Right atrium auricular region (tissue), 2 donors: Measurements from ENCODE around the gene ATP13A2. TPM values are rescaled to one million over a fixed set of nuclear protein-coding genes. Genes with fewer than 3 reads are reported as not detected.
"Not testable (repeated sequence)": the region's sequence is repeated elsewhere in the genome, so short reads cannot be mapped to it uniquely, and the experiment has no call there.

Source experiments
- DNase-seq: peaks from one replicate; pipeline ENCODE4 v3.0.0-alpha.2; 2019; ENCODE audit warnings: low spot score
- H3K27ac ChIP-seq, 2 donors: fragments of 200-600 bp; sonication (generic); 1 replicate in 1 of 2; 2 replicates in 1 of 2; pipeline ENCODE4 v1.5.1; 2016 to 2019
- H3K27me3 ChIP-seq, 2 donors: fragments of 200-600 bp; sonication (generic); one replicate each; pipeline versions ENCODE4 v1.5.1 to v1.6.0; 2017 to 2019
- H3K36me3 ChIP-seq: fragments of 200-600 bp; sonication (generic); one replicate; pipeline ENCODE4 v1.5.1; 2016
- H3K4me1 ChIP-seq, 2 donors: fragments of 200-600 bp; sonication (generic); one replicate each; pipeline versions ENCODE4 v1.5.1 to v1.6.0; 2017 to 2019
- H3K4me3 ChIP-seq, 2 donors: fragments of 200-600 bp; sonication (generic); 1 replicate in 1 of 2; 2 replicates in 1 of 2; pipeline ENCODE4 v1.5.1; 2017 to 2019; ENCODE audit warnings: mild to moderate bottlenecking in 1 of 2, moderate library complexity in 1 of 2
- H3K9me3 ChIP-seq, 2 donors: fragments of 200-600 bp; sonication (generic); one replicate each; pipeline ENCODE4 v1.5.1; 2019
- total RNA-seq, 2 donors: library from RNA; depleted of rRNA; stranded (reverse); fragments of >200 nt; gene quantifications; one replicate each; pipeline ENCODE4 v1.1.0, GENCODE V29; 2016
- TF ChIP-seq, protein P1 (sequence below), 2 donors: fragments of 200-600 bp; sonication (generic); IDR thresholded peaks; one replicate each; pipeline ENCODE4 v1.5.1; 2019; ENCODE audit warnings: antibody characterized with exemption in 2 of 2

The ATP13A2 gene
- total RNA-seq, 2 donors from 2014 or later = 13.6 to 24.2 TPM

- Histone ChIP-seq H3K4me3 (no peak overlapping the region), H3K27me3 (no peaks in the 10 kb centered on the region), H3K9me3 (no peaks in the 10 kb centered on the region), H3K27ac (no peak overlapping the region), H3K36me3 (no peaks in the 10 kb centered on the region), H3K4me1 (peaks cover 0 to 9% of the 10 kb centered on the region in 2 donors)
- no peak for DNase-seq
- TF ChIP-seq, protein P1, sequence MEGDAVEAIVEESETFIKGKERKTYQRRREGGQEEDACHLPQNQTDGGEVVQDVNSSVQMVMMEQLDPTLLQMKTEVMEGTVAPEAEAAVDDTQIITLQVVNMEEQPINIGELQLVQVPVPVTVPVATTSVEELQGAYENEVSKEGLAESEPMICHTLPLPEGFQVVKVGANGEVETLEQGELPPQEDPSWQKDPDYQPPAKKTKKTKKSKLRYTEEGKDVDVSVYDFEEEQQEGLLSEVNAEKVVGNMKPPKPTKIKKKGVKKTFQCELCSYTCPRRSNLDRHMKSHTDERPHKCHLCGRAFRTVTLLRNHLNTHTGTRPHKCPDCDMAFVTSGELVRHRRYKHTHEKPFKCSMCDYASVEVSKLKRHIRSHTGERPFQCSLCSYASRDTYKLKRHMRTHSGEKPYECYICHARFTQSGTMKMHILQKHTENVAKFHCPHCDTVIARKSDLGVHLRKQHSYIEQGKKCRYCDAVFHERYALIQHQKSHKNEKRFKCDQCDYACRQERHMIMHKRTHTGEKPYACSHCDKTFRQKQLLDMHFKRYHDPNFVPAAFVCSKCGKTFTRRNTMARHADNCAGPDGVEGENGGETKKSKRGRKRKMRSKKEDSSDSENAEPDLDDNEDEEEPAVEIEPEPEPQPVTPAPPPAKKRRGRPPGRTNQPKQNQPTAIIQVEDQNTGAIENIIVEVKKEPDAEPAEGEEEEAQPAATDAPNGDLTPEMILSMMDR (IDR thresholded peaks at IDR 0.05) = no peak
Observed at GRCh38 chr1:16958475-16958874, 53.3 kb downstream of the ATP13A2 start.

DNA sequence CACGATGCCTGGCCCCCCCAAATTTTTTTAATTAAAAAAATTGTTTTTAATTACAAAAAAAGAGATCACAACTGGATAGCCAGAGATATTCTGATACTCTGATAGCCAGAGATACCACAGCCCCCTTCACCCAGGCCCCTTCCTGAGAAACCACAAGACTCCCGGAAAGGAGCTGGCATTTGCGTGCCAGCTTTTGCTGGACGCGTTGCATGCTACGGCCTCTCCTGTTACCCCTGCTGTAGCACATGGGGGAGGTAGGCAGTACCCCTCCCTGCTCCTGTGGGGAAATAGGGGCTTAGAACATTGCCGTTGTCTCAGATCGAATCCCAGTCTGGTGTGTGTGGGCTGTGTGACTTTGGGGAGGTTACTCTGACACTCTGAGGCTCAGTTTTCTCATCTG, 54.0 kb downstream of the ATP13A2 start:
- Histone ChIP-seq H3K27ac (no peak overlapping the region), H3K4me3 (no peak overlapping the region), H3K9me3 (no peaks in the 10 kb centered on the region), H3K36me3 (no peaks in the 10 kb centered on the region), H3K27me3 (no peaks in the 10 kb centered on the region), H3K4me1 (peaks cover 0 to 9% of the 10 kb centered on the region in 2 donors)
- DNase-seq = no peak
- TF ChIP-seq, protein P1 (IDR thresholded peaks at IDR 0.05) = no peak

- Histone ChIP-seq H3K36me3 (no peaks in the 10 kb centered on the region), H3K4me1 (peaks cover 0 to 9% of the 10 kb centered on the region in 2 donors), H3K27ac (no peak overlapping the region), H3K9me3 (no peaks in the 10 kb centered on the region), H3K27me3 (no peaks in the 10 kb centered on the region), H3K4me3 (no peak overlapping the region)
- no peak for DNase-seq
- TF ChIP-seq, protein P1 (IDR thresholded peaks at IDR 0.05) = no peak
Observed at GRCh38 chr1:16956775-16957174, 55.0 kb downstream of the ATP13A2 start.

DNA sequence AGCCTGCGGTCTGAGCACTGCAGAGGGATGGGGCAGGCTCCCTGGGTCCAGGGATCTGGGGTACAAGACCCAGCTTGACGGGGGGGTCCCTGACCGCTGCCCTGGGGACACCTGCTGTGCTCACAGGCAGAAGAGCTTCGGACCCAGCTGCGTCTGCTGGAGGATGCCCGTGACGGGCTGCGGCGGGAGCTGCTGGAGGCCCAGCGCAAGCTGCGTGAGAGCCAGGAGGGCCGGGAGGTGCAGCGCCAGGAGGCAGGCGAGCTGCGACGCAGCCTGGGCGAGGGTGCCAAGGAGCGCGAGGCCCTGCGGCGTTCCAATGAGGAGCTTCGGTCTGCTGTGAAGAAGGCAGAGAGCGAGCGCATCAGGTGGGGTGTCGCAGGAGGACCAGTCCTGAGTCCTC, 56.5 kb downstream of the ATP13A2 start:
- H3K4me3 ChIP-seq = no peak overlapping the region

GRCh38 chr1:16954579-16954978, 57.1 kb downstream of the ATP13A2 start:
- no peak for DNase-seq
- TF ChIP-seq, protein P1 (IDR thresholded peaks at IDR 0.05) = no peak
- H3K27me3 ChIP-seq = no peaks in the 10 kb centered on the region
- H3K36me3 ChIP-seq = no peaks in the 10 kb centered on the region
- H3K4me1 ChIP-seq = no peaks in the 10 kb centered on the region
- no peaks in the 10 kb centered on the region for H3K9me3 ChIP-seq
- H3K27ac ChIP-seq = no peak overlapping the region
- H3K4me3 ChIP-seq = no peak overlapping the region

More for the DNA sequence above, 56.5 kb downstream of the ATP13A2 start:
- Histone ChIP-seq H3K27ac (no peak overlapping the region), H3K9me3 (no peaks in the 10 kb centered on the region), H3K27me3 (no peaks in the 10 kb centered on the region), H3K4me1 (no peaks in the 10 kb centered on the region), H3K36me3 (no peaks in the 10 kb centered on the region)
- TF ChIP-seq, protein P1 (IDR thresholded peaks at IDR 0.05) = no peak
- no peak for DNase-seq

- H3K4me3 ChIP-seq, H3K36me3 ChIP-seq, H3K27me3 ChIP-seq, H3K27ac ChIP-seq, H3K9me3 ChIP-seq, H3K4me1 ChIP-seq, DNase-seq: not testable (repeated sequence)
Observed at GRCh38 chr1:16952376-16952775, 59.4 kb downstream of the ATP13A2 start.

- not testable (repeated sequence) for H3K27me3 ChIP-seq, H3K9me3 ChIP-seq, H3K36me3 ChIP-seq, H3K4me3 ChIP-seq, H3K4me1 ChIP-seq, H3K27ac ChIP-seq, DNase-seq
Observed at GRCh38 chr1:16949026-16949425, 62.7 kb downstream of the ATP13A2 start.

GRCh38 chr1:16948282-16948891, 63.3 kb downstream of the ATP13A2 start:
- DNase-seq, H3K27me3 ChIP-seq, H3K36me3 ChIP-seq: not testable (repeated sequence)

More at GRCh38 chr1:16948282-16948891, 63.3 kb downstream of the ATP13A2 start:
- not testable (repeated sequence) for H3K9me3 ChIP-seq, H3K27ac ChIP-seq, H3K4me3 ChIP-seq, H3K4me1 ChIP-seq
